Mesothelial cell of epicardium (in vitro differentiated cells): Measurements from ENCODE around the gene LIN9. TPM values are rescaled to one million over a fixed set of nuclear protein-coding genes. Genes with fewer than 3 reads are reported as not detected.
A peak's percentile ranks its signal among the peaks of the same experiment; 100 is the strongest.

Experiments
- DNase-seq, 2 experiments: peaks; one replicate each; pipeline ENCODE4 v3.0.0; 2021; ENCODE audit warnings: low spot score in 2 of 2; ENCODE audit not compliant: unreplicated experiment in 2 of 2
- H3K27ac Mint-ChIP-seq: 2 replicates; pipeline ENCODE4 v1.8.0; 2021; ENCODE audit warnings: mixed read lengths
- H3K27me3 Mint-ChIP-seq: 2 replicates; pipeline ENCODE4 v1.8.0; 2021; ENCODE audit warnings: low read depth, mixed read lengths
- H3K36me3 Mint-ChIP-seq: 2 replicates; pipeline ENCODE4 v1.8.0; 2021; ENCODE audit warnings: mixed read lengths
- H3K4me1 Mint-ChIP-seq: 2 replicates; pipeline ENCODE4 v1.8.0; 2021; ENCODE audit warnings: mixed read lengths
- H3K4me3 Mint-ChIP-seq: 2 replicates; pipeline ENCODE4 v1.8.0; 2021; ENCODE audit warnings: mild to moderate bottlenecking, moderate library complexity, mixed read lengths
- H3K9me3 Mint-ChIP-seq: 2 replicates; pipeline ENCODE4 v1.8.0; 2021; ENCODE audit warnings: mixed read lengths
- total RNA-seq: library from RNA; stranded (reverse); gene quantifications from 3 replicates; pipeline ENCODE4 v1.2.1, GENCODE V29; 2021
- TF ChIP-seq, protein P1 (sequence below): fragments of 200-600 bp; sonication (generic); IDR thresholded peaks from one replicate; pipeline ENCODE4 v1.5.0; 2021; ENCODE audit warnings: antibody characterized with exemption; ENCODE audit not compliant: unreplicated experiment

The LIN9 gene
- total RNA-seq, 1 donor from 2014 or later, result 8.9 TPM

DNA sequence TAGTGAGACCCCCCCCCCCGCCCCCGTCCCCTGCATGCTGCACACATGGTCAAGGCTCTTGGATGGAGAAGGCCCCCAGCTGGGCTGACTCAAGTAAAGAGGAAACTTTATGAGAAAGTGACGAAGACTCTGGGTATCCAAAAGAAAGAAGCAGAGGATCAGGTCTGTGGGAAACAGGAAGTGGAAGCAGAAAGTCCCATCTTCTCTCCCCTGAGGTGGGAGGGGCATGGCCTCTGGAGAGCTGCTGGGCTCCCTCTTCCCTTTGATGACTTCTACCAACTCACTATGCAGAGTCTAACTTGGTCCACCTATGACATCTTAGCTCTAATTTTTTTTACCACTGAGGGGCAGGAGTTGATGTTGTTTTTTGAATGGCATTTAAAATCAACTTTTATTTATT is 42.7 kb upstream of the LIN9 start:
- Mint-ChIP-seq H3K27ac (no peak overlapping the region), H3K4me3 (no peak overlapping the region), H3K27me3 (no peaks in the 10 kb centered on the region), H3K36me3 (peaks cover 6% of the 10 kb centered on the region), H3K4me1 (peaks cover 18% of the 10 kb centered on the region), H3K9me3 (no peaks in the 10 kb centered on the region)
- TF ChIP-seq, protein P1, sequence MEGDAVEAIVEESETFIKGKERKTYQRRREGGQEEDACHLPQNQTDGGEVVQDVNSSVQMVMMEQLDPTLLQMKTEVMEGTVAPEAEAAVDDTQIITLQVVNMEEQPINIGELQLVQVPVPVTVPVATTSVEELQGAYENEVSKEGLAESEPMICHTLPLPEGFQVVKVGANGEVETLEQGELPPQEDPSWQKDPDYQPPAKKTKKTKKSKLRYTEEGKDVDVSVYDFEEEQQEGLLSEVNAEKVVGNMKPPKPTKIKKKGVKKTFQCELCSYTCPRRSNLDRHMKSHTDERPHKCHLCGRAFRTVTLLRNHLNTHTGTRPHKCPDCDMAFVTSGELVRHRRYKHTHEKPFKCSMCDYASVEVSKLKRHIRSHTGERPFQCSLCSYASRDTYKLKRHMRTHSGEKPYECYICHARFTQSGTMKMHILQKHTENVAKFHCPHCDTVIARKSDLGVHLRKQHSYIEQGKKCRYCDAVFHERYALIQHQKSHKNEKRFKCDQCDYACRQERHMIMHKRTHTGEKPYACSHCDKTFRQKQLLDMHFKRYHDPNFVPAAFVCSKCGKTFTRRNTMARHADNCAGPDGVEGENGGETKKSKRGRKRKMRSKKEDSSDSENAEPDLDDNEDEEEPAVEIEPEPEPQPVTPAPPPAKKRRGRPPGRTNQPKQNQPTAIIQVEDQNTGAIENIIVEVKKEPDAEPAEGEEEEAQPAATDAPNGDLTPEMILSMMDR, result no peak
- DNase-seq, result no peak

DNA sequence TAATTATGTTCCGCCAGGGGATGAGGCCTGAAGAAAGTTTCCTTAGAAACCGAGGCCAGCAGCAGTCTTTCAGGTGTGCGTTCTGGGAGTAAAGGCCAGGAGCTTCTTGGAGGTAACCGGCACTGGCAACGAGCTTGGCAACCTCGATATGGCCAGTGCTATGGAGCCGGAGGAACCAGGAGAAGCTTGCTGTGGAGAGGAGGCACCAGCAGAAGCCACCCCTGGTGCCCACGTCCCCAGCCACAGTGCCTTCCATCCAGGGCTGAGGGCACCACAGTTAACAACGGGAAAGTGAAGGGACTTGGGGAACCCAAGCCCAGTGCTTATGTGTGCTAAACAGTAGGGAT is 41.5 kb upstream of the LIN9 start:
- Mint-ChIP-seq H3K9me3 (no peaks in the 10 kb centered on the region), H3K36me3 (peaks cover 3% of the 10 kb centered on the region), H3K27me3 (no peaks in the 10 kb centered on the region), H3K27ac (peak overlapping the region; percentile 87), H3K4me3 (no peak overlapping the region), H3K4me1 (peaks cover 18% of the 10 kb centered on the region)
- TF ChIP-seq, protein P1, result no peak
- DNase-seq, result no peak

DNA sequence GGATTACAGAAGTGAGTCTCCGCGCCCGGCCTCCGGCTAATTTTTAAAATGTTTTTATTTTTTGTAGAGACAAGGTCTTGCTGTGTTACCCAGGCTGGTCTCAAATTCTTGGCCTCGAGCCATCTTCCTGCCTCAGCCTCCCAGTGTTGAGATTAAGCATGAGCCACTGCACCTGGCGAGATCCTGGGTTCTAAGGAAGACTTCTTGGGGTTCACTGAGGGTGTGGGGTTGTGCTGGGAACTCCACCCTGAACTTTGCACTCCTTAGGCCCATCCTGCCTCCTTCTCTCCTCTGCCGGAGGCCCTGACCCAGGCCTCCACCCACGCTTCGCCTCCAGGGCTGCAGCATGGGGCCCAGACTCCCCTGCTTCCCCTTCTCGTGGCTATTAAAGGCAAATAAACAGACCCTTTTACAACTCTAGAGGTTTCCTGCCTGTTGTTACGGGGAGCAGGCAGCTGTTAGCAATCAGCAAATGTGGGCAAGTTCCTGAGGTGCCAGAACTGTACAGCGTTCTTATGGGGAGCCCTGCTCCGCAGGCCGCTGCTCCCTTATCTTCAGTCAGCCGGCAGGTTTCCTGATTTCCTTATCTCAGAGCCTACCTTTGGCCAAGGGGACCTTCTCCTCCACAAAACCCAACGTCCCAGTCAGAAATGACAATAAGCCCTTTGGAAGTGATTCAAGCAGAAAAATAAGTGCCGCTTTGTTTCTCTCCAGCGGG is 41.0 kb upstream of the LIN9 start:
- DNase-seq, result no peak
- H3K4me1 Mint-ChIP-seq, result peaks cover 18% of the 10 kb centered on the region
- TF ChIP-seq, protein P1, result no peak
- no peaks in the 10 kb centered on the region for H3K9me3 Mint-ChIP-seq
- no peaks in the 10 kb centered on the region for H3K27me3 Mint-ChIP-seq
- H3K36me3 Mint-ChIP-seq, result no peaks in the 10 kb centered on the region
- H3K4me3 Mint-ChIP-seq, result no peak overlapping the region
- H3K27ac Mint-ChIP-seq, result peak overlapping the region; percentile 87

DNA sequence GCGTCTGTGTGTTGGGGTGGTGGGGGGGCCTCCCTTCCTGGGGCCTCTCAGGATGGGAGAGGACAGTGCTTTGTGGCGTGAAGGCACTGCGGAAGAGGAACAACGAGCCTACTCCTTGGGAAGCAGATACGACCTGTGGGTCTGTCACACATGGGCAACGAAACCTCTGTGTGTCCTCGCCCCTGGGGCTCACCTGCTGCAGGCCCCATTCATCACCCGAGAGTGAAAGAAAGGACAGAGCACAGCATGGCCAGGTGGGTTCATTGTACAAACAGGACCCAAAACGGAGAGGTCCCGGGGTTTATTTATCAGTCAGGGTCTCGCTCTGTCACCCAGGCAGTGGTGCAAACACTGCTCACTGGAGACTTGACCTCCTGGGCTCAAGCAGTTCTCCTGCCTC is 40.1 kb upstream of the LIN9 start:
- H3K9me3 Mint-ChIP-seq, result no peaks in the 10 kb centered on the region
- peak overlapping the region; percentile 45 for H3K27ac Mint-ChIP-seq
- no peaks in the 10 kb centered on the region for H3K36me3 Mint-ChIP-seq
- no peak for DNase-seq
- H3K27me3 Mint-ChIP-seq, result no peaks in the 10 kb centered on the region
- H3K4me1 Mint-ChIP-seq, result peaks cover 18% of the 10 kb centered on the region
- TF ChIP-seq, protein P1, result no peak
- H3K4me3 Mint-ChIP-seq, result no peak overlapping the region

DNA sequence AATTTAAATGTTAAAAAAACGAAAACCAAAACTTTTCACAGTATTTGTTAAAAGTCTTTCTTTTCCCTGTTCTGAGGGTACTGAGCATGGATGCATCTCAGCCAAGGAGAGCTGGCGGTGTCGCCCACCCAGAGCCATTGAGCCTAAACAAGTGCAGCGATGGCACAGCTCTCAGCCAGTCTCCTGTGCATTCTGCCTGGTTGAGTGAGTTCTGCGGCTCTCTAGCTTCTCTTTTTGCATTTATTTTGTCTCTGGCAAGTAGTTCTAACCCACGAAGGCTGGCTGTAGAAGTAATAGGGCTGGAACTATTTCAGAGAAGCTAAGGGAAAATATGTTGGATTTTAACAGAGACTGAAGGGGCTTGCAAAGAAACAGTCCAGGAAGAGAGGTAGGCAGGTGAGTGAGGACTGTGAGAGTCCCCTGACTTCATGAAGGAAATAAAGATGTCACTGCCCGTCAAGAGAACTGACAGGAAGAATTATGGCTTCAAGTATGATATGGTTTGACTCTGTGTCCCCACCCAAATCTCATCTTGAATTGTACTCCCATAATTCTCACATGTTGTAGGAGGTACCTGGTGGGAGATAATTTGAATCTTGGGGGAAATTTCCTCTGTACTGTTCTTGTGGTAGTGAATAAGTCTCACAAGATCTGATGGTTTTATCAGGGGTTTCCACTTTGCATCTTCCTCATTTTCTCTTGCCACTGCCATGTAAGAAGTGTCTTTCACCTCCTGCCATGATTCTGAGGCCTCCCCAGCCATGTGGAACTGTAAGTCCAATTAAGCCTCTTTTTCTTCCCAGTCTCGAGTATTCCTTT is 35.7 kb upstream of the LIN9 start:
- H3K36me3 Mint-ChIP-seq, result no peaks in the 10 kb centered on the region
- H3K27me3 Mint-ChIP-seq, result no peaks in the 10 kb centered on the region
- peaks cover 5% of the 10 kb centered on the region for H3K4me1 Mint-ChIP-seq
- H3K27ac Mint-ChIP-seq, result no peak overlapping the region
- H3K4me3 Mint-ChIP-seq, result no peak overlapping the region
- peaks cover 18% of the 10 kb centered on the region for H3K9me3 Mint-ChIP-seq
- DNase-seq, result no peak
- TF ChIP-seq, protein P1, result no peak
